T-helper 17 cell (primary cell): ENCODE data around the gene SBF2. TPM values are rescaled to one million over a fixed set of nuclear protein-coding genes. Genes with fewer than 3 reads are reported as not detected.

Source experiments
- ATAC-seq: fragments of 150-1000 bp; cut with Tn5 transposase; 2 replicates; pipeline ENCODE4 v1.10.0; 2021; ENCODE audit warnings: mild to moderate bottlenecking, moderate library complexity
- DNase-seq, 3 donors: peaks; one replicate each; pipeline versions ENCODE4 v3.0.0 to v3.0.0-alpha.2; 2020 to 2021
- H3K9me3 ChIP-seq: one replicate; pipeline ENCODE4 v1.7.0; 2013; ENCODE audit warnings: low read length, mild to moderate bottlenecking; ENCODE audit not compliant: control insufficient read depth, poor library complexity, severe bottlenecking
- H3K27ac Mint-ChIP-seq: one replicate; pipeline ENCODE4 v1.8.0; 2022; ENCODE audit warnings: mild to moderate bottlenecking, moderate library complexity, mixed read lengths
- H3K27me3 Mint-ChIP-seq: one replicate; pipeline ENCODE4 v1.8.0; 2022; ENCODE audit warnings: mixed read lengths
- H3K36me3 Mint-ChIP-seq: one replicate; pipeline ENCODE4 v1.8.0; 2022; ENCODE audit warnings: low read depth, mixed read lengths
- H3K4me1 Mint-ChIP-seq: one replicate; pipeline ENCODE4 v1.8.0; 2022; ENCODE audit warnings: mild to moderate bottlenecking, mixed read lengths
- H3K4me3 Mint-ChIP-seq: one replicate; pipeline ENCODE4 v1.8.0; 2022; ENCODE audit warnings: mild to moderate bottlenecking, moderate library complexity, mixed read lengths
- total RNA-seq, 4 donors: library from RNA in 2 of 4; stranded (reverse) in 2 of 4; gene quantifications; one replicate each; pipeline ENCODE4 v1.2.3 and lab custom pipeline; 2022 to 2026

The SBF2 gene
- total RNA-seq, 2 donors from 2014 or later: 15.5 to 23.1 TPM

GRCh38 chr11:9776203-9776602 lies 517.8 kb downstream of the SBF2 start:
- no peak for DNase-seq
- peaks cover under 1% of the 10 kb centered on the region for H3K36me3 Mint-ChIP-seq
- H3K9me3 ChIP-seq: no peaks in the 10 kb centered on the region
- no peak overlapping the region for H3K4me3 Mint-ChIP-seq
- H3K27ac Mint-ChIP-seq: no peak overlapping the region
- no peaks in the 10 kb centered on the region for H3K4me1 Mint-ChIP-seq
- no peaks in the 10 kb centered on the region for H3K27me3 Mint-ChIP-seq
- ATAC-seq: no peak

DNA sequence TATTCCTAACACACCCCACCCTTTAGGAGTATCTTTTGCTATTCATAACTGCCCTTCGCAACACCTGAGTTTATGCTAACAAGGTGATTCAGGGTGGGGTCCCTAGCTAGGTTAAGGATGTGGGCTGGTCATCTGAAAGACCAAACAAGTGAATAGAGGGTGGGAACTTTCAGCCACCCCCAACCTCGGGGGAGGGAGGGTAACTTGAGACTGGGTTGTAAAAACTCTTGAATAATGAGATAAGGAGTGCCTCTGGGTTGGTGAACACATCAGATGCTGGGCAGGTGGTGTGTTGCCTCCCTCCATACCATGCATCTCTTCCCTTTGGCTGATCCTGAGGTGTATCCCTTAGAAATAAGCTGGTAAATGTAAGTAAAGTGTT lies 518.6 kb downstream of the SBF2 start:
- H3K27ac Mint-ChIP-seq: no peak overlapping the region
- H3K36me3 Mint-ChIP-seq: no peaks in the 10 kb centered on the region
- no peak for DNase-seq
- H3K27me3 Mint-ChIP-seq: no peaks in the 10 kb centered on the region
- no peaks in the 10 kb centered on the region for H3K9me3 ChIP-seq
- no peak for ATAC-seq
- no peaks in the 10 kb centered on the region for H3K4me1 Mint-ChIP-seq
- H3K4me3 Mint-ChIP-seq: no peak overlapping the region

DNA sequence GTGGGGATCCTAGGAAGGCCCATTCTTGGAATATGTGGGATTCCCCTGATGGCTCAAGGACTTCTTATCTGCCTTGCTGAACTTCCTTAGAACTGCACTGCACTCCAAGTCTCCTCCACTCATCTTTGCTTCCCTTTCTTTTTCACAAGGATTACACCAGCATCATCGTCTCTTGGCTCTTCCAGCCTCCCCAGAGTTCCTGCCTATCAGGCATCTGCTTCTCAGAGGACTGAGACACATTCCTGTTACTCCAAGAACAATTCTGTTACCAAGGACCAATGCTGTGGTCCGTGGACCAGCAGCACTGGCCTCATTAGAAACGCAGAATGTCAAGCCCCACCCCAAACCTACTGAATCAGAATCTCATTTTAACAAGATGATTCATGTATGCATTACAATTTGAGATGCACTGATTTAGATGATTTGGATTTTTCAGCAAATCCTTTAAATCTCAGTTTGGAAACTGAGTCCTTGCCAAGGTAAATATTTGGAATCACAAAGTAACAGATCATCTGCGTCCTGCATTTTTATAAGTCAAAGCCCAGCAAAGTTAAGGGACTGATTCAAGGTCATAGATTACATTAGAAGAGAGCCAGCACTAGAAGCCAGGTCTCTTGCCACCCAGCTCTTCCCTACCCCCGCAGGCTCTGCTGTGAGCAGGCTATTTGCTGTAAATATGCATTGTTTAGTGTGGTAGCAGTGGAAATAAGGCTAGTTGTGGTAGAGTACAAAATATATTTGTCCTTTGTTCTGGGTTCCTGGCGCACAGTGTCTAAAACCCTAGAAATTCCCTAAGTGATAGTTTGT lies 519.2 kb downstream of the SBF2 start:
- no peak for ATAC-seq
- H3K27ac Mint-ChIP-seq: no peak overlapping the region
- H3K36me3 Mint-ChIP-seq: no peaks in the 10 kb centered on the region
- no peak overlapping the region for H3K4me3 Mint-ChIP-seq
- no peaks in the 10 kb centered on the region for H3K27me3 Mint-ChIP-seq
- H3K9me3 ChIP-seq: no peaks in the 10 kb centered on the region
- H3K4me1 Mint-ChIP-seq: no peaks in the 10 kb centered on the region
- no peak for DNase-seq

- ATAC-seq: no peak
- no peaks in the 10 kb centered on the region for H3K27me3 Mint-ChIP-seq
- no peaks in the 10 kb centered on the region for H3K36me3 Mint-ChIP-seq
- DNase-seq: no peak
- H3K4me1 Mint-ChIP-seq: no peaks in the 10 kb centered on the region
- H3K27ac Mint-ChIP-seq: no peak overlapping the region
- no peaks in the 10 kb centered on the region for H3K9me3 ChIP-seq
- no peak overlapping the region for H3K4me3 Mint-ChIP-seq
Observed at GRCh38 chr11:9774109-9774508, 519.9 kb downstream of the SBF2 start.

DNA sequence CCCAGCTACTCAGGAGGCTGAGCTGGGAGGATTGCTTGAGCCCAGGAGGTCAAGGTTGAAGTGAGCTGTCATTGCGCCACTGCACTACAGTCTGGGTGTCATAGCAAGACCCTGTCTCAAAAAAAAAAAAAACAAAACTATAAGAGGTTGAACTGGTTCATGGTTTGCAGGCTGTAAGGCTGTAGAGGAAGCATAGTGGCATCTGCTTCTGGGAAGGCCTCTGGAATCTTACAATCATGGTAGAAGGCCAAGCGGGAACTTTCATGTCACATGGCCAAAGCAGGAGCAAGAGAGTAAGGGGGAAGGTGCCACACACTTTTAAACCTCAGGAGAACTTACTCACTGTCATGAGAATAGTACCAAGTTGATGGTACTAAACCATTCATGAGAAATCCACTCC lies 520.5 kb downstream of the SBF2 start:
- no peaks in the 10 kb centered on the region for H3K36me3 Mint-ChIP-seq
- DNase-seq: no peak
- H3K27me3 Mint-ChIP-seq: no peaks in the 10 kb centered on the region
- H3K4me1 Mint-ChIP-seq: no peaks in the 10 kb centered on the region
- ATAC-seq: no peak
- no peak overlapping the region for H3K4me3 Mint-ChIP-seq
- H3K27ac Mint-ChIP-seq: no peak overlapping the region
- H3K9me3 ChIP-seq: no peaks in the 10 kb centered on the region

DNA sequence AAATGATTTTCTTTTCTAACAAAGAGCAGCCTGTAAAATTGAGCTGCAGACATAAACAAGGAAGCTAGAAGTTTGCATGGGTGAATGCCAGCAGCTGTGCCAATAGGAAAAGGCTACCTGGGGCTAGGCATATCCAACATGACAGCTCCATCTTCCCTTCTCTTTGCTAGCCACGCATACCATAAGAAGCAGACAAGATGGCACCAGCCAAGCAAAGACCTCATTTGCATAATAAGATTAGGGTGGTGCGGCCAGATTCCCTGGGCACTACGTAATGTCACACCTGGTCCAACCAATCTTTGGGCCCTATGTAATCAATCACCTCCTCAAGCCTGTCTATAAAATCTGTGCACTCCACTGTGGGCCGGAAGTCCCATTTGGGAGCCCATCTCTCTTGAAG lies 521.8 kb downstream of the SBF2 start:
- no peak overlapping the region for H3K4me3 Mint-ChIP-seq
- no peaks in the 10 kb centered on the region for H3K27me3 Mint-ChIP-seq
- no peaks in the 10 kb centered on the region for H3K36me3 Mint-ChIP-seq
- DNase-seq (no peak), ATAC-seq (no peak)
- H3K9me3 ChIP-seq: no peaks in the 10 kb centered on the region
- peaks cover 2% of the 10 kb centered on the region for H3K4me1 Mint-ChIP-seq
- H3K27ac Mint-ChIP-seq: no peak overlapping the region

DNA sequence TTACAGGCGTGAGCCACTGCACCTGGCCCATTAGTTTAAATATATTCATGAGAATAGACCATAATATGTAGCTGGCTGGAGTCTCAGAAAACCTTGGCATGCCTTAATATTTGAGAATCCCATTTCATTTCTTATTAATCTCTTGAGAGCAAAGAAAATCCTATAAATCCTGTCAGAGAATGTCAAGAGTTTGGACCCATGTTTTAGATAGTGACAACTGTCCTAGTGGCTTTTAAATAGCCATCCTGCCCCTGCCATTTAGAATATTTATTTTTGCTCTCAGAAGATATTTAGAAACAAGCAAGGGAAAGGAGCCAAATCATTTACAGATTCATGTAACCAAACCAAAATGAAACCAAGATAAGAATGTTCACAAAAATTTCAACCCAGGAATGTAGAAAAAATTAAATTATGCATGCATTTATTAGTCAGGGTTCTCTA lies 522.9 kb downstream of the SBF2 start:
- H3K4me3 Mint-ChIP-seq: no peak overlapping the region
- DNase-seq: no peak
- peaks cover 8% of the 10 kb centered on the region for H3K4me1 Mint-ChIP-seq
- no peak overlapping the region for H3K27ac Mint-ChIP-seq
- H3K9me3 ChIP-seq: no peaks in the 10 kb centered on the region
- ATAC-seq: no peak
- H3K36me3 Mint-ChIP-seq: peaks cover 3% of the 10 kb centered on the region
- no peaks in the 10 kb centered on the region for H3K27me3 Mint-ChIP-seq

DNA sequence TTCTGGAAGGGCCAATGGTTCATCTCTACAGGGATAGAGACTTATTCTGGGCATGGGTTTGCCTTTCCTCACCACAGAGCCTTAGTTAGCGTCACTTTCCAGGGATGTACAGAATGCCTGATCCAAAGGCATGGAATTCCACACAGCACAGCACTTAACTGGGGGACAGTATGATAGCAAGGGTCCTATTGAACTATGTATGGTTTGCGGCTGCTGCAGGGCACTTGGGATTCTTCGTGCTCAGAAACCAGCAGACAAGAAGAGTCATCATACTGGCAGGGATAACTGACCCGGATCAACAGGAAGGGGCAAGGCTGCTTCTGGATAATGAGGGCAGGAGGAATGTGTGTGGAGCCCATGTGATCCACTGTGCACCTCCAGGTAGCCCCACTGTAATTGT lies 524.4 kb downstream of the SBF2 start:
- H3K27ac Mint-ChIP-seq: no peak overlapping the region

GRCh38 chr11:9765320-9766101 lies 528.5 kb downstream of the SBF2 start:
- H3K27ac Mint-ChIP-seq: peak overlapping the region; percentile 51
- ATAC-seq (no peak), DNase-seq (no peak)
- no peak overlapping the region for H3K4me3 Mint-ChIP-seq
- H3K4me1 Mint-ChIP-seq: peaks cover 18% of the 10 kb centered on the region
- H3K9me3 ChIP-seq: no peaks in the 10 kb centered on the region
- H3K27me3 Mint-ChIP-seq: no peaks in the 10 kb centered on the region
- peaks cover 3% of the 10 kb centered on the region for H3K36me3 Mint-ChIP-seq

More for the DNA sequence above, 524.4 kb downstream of the SBF2 start:
- peaks cover 8% of the 10 kb centered on the region for H3K4me1 Mint-ChIP-seq
- H3K4me3 Mint-ChIP-seq: no peak overlapping the region
- no peaks in the 10 kb centered on the region for H3K9me3 ChIP-seq
- DNase-seq (no peak), ATAC-seq (no peak)
- H3K27me3 Mint-ChIP-seq: no peaks in the 10 kb centered on the region
- peaks cover 3% of the 10 kb centered on the region for H3K36me3 Mint-ChIP-seq

DNA sequence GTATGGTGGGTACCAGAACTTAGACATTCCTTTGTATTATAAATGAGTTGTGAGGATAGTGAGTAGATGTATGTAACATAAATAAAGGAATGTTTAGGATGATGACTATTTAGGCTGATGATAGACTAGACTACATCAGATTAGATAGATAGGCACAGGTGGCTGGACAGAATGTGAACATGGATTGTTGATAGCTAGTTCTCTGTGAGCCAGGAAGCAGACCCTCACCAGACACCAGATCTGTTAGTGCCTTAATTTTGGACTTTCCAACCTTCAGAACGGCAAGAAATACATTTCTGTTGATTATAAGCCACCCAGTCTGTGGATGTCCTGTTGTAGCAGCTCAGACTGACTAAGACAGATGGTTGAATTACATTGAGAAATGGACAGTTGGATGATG lies 530.7 kb downstream of the SBF2 start:
- H3K27ac Mint-ChIP-seq: peak overlapping the region; percentile 61
- H3K9me3 ChIP-seq: no peaks in the 10 kb centered on the region

GRCh38 chr11:9762531-9762930 lies 531.5 kb downstream of the SBF2 start:
- Mint-ChIP-seq H3K36me3 (peaks cover 3% of the 10 kb centered on the region), H3K27me3 (no peaks in the 10 kb centered on the region), H3K27ac (peak overlapping the region; percentile 61), H3K4me1 (peaks cover 28% of the 10 kb centered on the region), H3K4me3 (no peak overlapping the region)
- no peak for ATAC-seq
- no peak for DNase-seq
- no peaks in the 10 kb centered on the region for H3K9me3 ChIP-seq

More for the DNA sequence above, 530.7 kb downstream of the SBF2 start:
- no peak for ATAC-seq
- H3K27me3 Mint-ChIP-seq: no peaks in the 10 kb centered on the region
- no peak overlapping the region for H3K4me3 Mint-ChIP-seq
- H3K4me1 Mint-ChIP-seq: peaks cover 27% of the 10 kb centered on the region
- peaks cover 3% of the 10 kb centered on the region for H3K36me3 Mint-ChIP-seq
- no peak for DNase-seq

DNA sequence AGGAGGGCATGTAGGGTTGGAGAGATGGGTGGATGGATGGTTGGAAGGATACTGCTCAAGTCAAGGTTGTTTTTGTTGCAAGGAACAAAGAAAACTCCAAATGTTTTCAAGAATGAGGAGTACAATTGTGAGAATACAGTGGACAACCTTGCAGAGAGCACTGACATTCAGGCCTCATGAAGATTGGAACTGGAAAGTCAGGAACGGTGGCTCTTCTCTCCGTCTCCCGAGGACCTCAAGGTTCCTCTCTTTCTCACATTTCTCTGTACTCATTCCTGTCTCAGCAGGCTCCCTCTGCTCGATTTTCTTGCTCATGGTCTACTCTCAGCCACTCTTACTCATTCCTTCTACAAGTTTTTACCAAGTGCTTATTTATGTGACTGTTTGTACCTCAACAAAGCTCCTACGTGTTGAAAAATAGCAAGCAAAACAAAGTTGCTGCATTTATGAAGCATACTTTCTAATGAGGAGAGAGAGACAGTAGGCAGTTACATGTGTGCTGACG lies 532.5 kb downstream of the SBF2 start:
- Mint-ChIP-seq H3K27me3 (no peaks in the 10 kb centered on the region), H3K27ac (no peak overlapping the region), H3K4me3 (no peak overlapping the region), H3K4me1 (peaks cover 26% of the 10 kb centered on the region), H3K36me3 (no peaks in the 10 kb centered on the region)
- no peaks in the 10 kb centered on the region for H3K9me3 ChIP-seq
- ATAC-seq: no peak
- DNase-seq: no peak

DNA sequence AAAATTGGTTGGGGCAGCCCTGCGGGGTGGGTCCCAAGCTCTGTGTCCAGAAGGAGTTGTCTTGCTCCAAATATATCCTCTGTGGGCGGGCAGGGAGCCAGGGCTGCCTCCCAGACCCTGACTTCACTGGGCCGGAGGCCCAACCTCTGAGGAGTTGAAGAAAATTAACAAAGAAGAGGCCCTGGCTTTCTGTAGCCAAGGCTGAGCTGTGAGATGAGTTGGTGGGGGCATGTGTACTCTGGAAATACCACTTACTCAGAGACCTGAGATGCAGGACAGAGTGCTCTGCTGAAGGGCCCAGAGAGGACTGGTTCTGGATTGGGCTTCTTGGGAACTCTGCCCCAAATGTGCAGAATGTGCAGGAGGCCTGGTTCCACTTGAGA lies 533.8 kb downstream of the SBF2 start:
- H3K27me3 Mint-ChIP-seq: no peaks in the 10 kb centered on the region
- no peak for DNase-seq
- peak overlapping the region; percentile 92 for H3K27ac Mint-ChIP-seq

More for the DNA sequence above, 533.8 kb downstream of the SBF2 start:
- H3K36me3 Mint-ChIP-seq: no peaks in the 10 kb centered on the region
- H3K4me3 Mint-ChIP-seq: no peak overlapping the region
- H3K9me3 ChIP-seq: no peaks in the 10 kb centered on the region
- H3K4me1 Mint-ChIP-seq: peaks cover 30% of the 10 kb centered on the region
- no peak for ATAC-seq
